CMK (cell line): ENCODE results near the gene TXNDC11.

Experiments
- DNase-seq: peaks from one replicate; pipeline ENCODE4 v3.0.0-alpha.2; 2010; ENCODE audit warnings: low read depth

The TXNDC11 gene

GRCh38 chr16:11755022-11755760, 12.5 kb upstream of the TXNDC11 start:
- DNase-seq, result no peak

- DNase-seq, result no peak
Observed at GRCh38 chr16:11752856-11753255, 10.2 kb upstream of the TXNDC11 start.

DNA sequence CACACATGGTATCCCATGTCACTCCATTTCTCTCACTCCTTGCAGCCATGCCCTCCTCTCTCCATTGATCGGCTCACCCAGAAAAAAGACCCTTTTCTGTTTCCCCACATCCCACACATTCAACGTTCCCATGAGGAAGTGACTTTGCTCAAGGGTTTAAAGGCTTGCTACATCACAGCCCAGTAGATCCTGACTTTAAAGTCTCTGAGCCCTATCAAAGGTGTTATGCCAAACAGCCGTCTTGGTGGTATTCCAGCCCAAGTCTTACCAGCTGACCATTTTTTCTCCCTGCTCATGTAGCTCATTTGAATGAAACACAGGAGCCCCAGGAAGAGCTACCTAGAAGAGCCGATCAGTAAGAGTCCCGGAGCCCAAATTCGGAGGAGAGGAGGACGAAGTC, 7.4 kb upstream of the TXNDC11 start:
- DNase-seq, result no peak

DNA sequence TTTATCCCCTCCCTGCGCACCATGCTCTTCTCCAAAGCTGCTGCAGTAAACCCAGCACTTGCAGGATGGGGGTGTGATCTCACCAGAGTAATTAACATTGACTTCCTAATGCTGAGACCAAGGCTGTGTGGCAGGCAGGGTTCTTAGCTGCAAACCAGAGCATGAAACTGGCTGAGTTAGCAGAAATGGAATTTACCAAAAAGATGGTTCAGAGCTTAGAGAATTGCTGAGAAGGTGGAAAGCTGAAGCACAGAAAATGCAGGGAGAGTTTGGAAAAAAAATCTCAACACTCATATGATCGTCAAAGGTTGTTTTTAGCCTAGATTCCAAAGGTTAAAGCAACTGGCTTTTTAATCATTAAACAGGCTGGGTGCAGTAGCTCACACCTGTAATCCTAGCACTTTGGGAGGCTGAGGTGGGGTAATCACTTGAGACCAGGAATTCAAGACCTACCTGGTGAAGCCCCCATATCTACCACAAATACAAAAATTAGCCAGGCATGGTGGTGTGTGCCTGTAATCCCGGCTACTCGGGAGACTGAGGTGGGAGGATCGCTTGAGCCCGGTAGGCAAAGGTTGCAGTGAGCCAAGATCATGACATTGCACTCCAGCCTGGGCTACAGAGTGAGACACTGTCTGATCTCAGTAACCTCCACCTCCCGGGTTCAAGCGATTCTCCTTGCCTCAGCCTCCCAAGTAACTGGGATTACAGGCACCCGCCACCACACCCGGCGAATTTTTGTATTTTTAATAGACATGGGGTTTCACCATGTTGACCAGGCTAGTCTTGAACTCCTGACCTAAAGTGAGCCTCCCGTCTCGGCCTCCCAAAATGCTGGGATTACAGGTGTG, 6.0 kb upstream of the TXNDC11 start:
- no peak for DNase-seq

DNA sequence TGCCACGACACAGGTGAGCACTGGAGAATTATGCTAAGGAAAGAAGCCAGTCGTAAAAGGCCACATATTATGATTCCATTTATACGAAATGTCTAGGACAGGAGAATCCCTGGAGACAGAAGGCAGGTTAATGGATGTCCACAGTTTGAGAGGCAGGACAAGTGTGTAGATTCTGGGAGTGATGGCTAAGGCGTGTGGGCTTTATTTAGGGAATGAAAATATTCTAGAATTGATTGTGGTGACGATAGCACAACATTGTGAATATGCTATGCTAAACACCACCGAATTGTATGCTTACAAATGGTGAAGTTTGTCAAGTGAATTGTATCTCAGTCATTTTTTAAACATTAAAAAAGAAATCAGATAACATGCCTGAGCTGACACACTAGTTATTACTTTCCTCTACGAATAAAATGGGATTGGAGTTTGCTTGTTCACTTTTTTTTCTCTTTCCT, 5.3 kb upstream of the TXNDC11 start:
- DNase-seq, result no peak

DNA sequence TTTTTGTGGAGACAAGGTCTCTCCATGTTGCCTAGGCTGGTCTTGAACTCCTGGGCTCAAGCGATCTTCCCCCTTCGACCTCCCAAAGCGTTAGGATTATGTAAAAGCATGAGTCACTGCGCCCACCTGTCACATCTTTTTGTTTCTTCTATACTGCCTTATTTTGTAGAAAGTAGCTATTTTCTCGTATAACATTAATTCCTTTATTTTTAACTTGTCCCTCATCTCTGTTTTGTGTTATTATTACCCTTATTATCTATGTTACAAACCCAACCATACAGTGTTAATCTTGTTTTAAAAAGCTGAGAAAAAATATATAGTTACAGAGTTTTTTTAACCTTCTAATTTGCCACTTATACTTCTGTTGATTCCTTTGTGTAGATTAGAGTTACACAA, 1.4 kb upstream of the TXNDC11 start:
- no peak for DNase-seq

DNA sequence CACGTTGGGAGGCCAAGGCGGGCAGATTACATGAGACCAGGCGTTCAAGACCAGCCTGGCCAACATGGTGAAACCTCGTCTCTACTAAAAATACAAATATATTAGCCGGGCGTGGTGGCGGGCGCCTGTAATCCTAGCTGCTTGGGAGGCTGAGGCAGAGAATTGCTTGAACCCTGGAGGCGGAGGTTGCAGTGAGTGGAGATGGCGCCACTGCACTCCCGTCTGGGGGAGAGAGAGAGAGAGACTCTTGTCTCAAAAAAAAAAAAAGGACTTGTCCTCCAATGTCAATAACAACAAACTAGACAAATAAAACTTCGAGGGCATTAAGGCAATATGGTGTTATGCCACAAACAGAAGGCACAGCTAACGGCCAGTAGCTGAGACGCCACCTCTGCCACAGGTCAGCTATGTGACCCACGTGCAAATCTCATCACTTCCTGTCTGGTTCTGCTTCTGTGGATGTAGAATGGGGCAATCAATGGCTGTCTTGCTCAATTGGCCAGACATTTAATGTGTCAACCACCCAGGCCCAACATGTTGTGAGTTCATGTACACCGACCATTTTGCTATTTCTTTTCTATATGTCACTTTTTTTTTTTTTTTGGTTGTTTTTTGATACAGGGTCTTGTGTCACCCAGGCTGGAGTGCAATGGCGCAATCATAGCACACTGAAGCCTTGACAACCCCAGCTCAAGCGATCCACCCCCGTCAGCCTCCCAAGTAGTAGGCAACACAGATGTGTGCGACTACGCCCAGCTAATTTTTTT, 834 bp upstream of the TXNDC11 start:
- DNase-seq, result no peak

GRCh38 chr16:11742093-11742535, 543 bp downstream of the TXNDC11 start:
- peak; percentile 14 for DNase-seq

GRCh38 chr16:11740567-11740966, 2.1 kb downstream of the TXNDC11 start:
- DNase-seq, result no peak

GRCh38 chr16:11738742-11739544, 3.7 kb downstream of the TXNDC11 start:
- no peak for DNase-seq

- no peak for DNase-seq
Observed at GRCh38 chr16:11737713-11738112, 4.9 kb downstream of the TXNDC11 start.

DNA sequence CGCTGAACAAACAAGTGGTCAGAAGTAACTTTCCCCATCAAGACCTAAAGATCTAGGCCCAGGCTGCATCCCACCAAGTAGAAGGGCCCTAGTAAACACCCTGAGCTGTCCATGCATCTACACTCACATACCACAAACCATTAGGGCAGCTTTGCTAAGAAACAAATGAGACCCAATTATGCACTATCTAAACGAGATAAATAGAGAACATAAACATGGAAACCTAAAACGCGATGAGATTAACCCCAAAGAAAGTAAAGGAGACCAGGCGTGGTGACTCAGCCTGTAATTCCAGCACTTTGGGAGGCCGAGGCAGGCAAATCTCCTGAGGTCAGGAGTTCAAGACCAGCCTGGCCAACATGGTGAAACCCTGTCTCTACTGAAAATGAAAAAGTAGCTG, 5.8 kb downstream of the TXNDC11 start:
- no peak for DNase-seq

GRCh38 chr16:11735787-11736186, 6.9 kb downstream of the TXNDC11 start:
- DNase-seq, result no peak

- DNase-seq, result no peak
Observed at GRCh38 chr16:11734653-11735043, 8.0 kb downstream of the TXNDC11 start.

DNA sequence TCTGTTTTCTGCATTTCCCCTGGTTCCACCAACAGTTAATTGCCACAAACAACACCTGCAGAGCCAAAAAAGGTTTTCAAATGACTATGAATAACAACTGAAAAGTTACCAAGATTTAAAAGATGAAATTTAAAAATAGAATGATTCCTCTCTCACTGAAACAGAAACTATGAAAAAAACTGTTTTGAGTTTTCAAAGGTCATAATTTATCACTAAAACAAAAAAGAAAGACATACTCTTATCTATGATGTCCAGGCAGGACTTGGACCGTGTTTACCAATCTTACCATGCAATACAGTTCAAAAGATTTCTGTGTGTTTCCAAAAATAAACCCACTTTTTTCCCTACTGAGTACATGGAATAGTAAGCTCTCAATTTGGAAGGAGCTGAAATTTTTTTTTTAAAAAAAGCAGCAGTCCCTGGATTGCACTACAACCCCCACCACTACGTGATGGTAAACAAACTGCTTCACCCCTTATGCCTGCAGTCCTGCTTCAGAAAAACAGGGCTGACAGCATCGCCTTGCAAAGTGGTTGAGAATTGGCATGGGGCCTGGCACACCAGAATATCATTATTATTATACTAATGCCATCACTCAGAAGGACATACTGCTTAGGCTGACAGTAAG, 8.5 kb downstream of the TXNDC11 start:
- DNase-seq, result no peak

DNA sequence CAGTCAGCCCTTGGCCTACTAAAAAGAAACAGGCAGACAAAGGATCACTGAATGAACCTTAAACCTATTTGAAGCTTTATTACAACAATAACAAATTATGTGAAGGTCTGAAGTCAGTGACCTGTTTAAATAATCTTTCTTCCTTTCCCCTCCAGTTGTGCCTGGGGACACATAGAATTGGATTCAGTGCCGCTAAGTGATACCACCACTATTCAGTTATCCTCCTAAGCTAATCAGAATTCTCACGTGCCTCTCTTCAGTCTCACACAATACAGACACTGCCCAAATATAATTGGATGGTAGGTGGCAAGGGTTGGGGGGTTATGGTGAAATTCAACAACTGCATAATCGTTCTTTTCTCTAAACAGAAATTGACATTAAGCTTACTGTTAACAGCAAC, 11.4 kb downstream of the TXNDC11 start:
- DNase-seq, result no peak

DNA sequence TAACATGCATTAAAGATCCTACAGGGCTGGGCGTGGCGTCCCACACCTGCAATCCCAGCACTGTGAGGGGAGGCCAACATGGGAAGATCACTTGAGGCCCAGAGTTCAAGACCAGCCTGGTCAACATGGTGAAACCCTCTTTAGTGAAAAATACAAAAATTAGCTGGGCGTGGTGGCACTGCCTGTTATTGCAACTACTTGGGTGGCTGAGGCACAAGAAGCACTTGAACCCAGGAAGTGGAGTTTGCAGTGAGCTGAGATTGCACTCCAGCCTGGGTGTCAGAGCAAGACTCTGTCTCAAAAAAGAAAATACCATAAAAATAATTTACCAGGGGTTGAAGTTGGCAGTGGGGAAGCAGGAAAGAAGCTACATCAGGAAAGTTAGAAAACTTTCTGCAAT, 12.9 kb downstream of the TXNDC11 start:
- DNase-seq, result no peak

GRCh38 chr16:11727796-11728543, 14.7 kb downstream of the TXNDC11 start:
- DNase-seq, result peak; percentile 38

- DNase-seq, result no peak
Observed at GRCh38 chr16:11726008-11726407, 16.6 kb downstream of the TXNDC11 start.

DNA sequence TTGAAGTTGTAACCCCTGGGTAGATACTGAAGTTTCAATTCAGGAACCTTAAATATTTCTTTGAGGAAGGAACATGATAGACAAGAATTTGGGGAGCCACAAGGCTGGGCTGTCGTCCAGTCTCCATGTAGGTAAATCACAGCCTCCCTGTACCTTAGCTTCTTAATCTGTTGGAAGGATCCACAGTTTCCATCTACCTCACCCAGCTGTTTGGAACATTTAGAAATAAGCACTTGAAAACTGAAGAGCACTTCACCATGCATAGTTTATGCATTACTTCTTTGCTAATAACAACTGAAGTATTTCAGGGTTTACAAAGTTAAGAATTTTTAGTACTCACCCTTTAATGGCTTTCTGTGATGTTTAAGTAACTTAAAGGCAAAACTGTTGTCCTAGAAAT, 17.2 kb downstream of the TXNDC11 start:
- no peak for DNase-seq

GRCh38 chr16:11722468-11722808, 20.2 kb downstream of the TXNDC11 start:
- no peak for DNase-seq
